HTERT RPE-1 (cell line): ENCODE results near the gene SHISA6.

ENCODE experiments used
- in situ Hi-C: fragments of 300-500 bp; cut with MboI; formaldehyde crosslinking; loops from 4 replicates; pipeline ENCODE4 v1.14.3; 2020; ENCODE audit warnings: low sequenced_read_pairs

The SHISA6 gene

GRCh38 chr17:11438673-11439072, 197.7 kb downstream of the SHISA6 start:
- in situ Hi-C loops = no loop called here

GRCh38 chr17:11441004-11441403, 200.0 kb downstream of the SHISA6 start:
- in situ Hi-C loops = no loop called here

- in situ Hi-C loops = no loop called here
These were observed 205.3 kb downstream of the SHISA6 start for GRCh38 chr17:11446316-11446715.

GRCh38 chr17:11454096-11454495, 213.1 kb downstream of the SHISA6 start:
- in situ Hi-C loops = no loop called here

GRCh38 chr17:11458279-11458678, 217.3 kb downstream of the SHISA6 start:
- in situ Hi-C loops = no loop called here

GRCh38 chr17:11459861-11460331, 218.9 kb downstream of the SHISA6 start:
- in situ Hi-C loops = no loop called here

DNA sequence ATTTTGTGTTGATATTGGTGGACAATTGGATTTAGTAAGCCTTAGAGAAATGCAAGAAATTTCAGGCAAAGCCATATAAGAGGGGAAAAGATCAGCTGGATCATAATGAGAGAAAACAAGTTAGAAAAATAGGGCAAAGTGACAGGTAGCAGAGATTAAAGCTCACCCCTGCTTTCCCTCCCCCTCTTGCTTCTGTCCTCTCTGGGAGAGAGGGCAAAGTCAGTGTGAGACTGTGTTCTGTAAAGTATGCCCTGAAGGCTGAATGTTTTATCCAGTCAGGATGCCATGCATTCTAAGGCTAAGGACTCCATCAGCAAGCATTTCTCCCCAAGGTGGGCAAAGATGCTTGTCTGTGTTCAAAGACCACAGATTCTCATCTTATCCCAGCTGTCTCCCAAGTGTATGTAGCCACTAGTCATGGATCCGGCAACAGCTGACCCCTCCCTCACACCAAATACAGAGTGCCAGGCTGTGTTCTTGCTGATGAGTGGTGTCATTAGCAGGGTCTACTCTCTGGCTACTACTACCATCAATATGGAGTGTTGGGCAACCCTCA, 221.1 kb downstream of the SHISA6 start:
- in situ Hi-C loops = no loop called here

- in situ Hi-C loops = no loop called here
These were observed 226.6 kb downstream of the SHISA6 start for GRCh38 chr17:11467639-11468038.

GRCh38 chr17:11485336-11486100, 244.5 kb downstream of the SHISA6 start:
- in situ Hi-C loops = no loop called here

- in situ Hi-C loops = no loop called here
These were observed 245.3 kb downstream of the SHISA6 start for GRCh38 chr17:11486101-11486867.

DNA sequence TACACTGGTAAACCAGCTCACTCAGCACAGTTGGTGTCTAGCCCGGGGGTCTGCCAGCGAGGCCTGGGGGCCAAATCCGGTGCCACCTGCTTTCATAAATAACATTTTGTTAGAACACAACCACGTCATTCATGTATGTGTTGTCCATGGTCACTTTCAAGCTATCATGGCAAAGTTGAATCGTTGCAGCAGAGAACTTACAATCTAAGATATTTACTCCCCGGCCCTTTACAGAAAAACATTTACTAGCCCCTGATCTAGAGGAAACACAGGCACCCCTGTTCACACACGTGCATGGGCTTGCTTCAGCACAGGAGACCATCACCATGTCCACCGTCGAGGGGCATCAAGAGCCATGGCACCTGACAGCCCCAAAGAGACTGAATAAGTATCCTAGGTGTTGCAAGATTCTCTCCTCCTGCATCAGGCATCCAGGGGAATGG, 245.9 kb downstream of the SHISA6 start:
- in situ Hi-C loops = no loop called here

- in situ Hi-C loops = no loop called here
These were observed 246.5 kb downstream of the SHISA6 start for GRCh38 chr17:11487469-11487868.

GRCh38 chr17:11488407-11488806, 247.4 kb downstream of the SHISA6 start:
- in situ Hi-C loops = no loop called here

DNA sequence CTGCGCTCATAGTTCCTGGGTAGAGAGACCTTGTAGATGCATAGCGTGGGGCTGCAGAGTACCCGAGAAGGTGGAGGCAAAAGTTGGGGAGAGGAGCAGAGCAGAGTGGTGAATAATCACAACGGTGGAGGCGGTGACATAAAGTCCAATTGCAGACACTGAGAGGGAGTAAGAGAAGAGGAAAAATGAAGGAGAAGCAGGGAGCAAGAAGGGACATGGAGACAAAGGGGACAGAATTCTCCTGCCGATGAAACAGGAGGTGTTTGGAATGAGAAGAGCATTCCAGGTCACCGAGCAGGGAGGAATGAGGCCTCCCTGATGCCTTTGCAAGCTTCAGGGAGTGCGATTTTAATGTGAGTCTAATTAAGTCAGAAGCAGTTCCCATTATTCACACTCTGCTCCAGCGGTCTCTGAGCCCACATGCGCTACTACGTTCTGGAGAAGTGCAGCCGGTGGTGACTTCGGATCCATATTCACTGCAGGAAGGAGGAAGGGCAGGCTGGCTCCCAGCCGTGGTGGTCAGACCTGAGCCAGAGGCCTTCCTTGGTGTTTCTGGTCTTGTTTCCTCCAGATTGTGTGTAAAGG, 249.2 kb downstream of the SHISA6 start:
- in situ Hi-C loops = no loop called here

- in situ Hi-C loops = no loop called here
These were observed 251.5 kb downstream of the SHISA6 start for GRCh38 chr17:11492511-11492910.

GRCh38 chr17:11493936-11494335, 252.9 kb downstream of the SHISA6 start:
- in situ Hi-C loops = no loop called here

GRCh38 chr17:11495613-11496012, 254.6 kb downstream of the SHISA6 start:
- in situ Hi-C loops = no loop called here

GRCh38 chr17:11499881-11500280, 258.9 kb downstream of the SHISA6 start:
- in situ Hi-C loops = no loop called here

GRCh38 chr17:11503308-11504035, 262.5 kb downstream of the SHISA6 start:
- in situ Hi-C loops = no loop called here

GRCh38 chr17:11506635-11507034, 265.6 kb downstream of the SHISA6 start:
- in situ Hi-C loops = no loop called here

DNA sequence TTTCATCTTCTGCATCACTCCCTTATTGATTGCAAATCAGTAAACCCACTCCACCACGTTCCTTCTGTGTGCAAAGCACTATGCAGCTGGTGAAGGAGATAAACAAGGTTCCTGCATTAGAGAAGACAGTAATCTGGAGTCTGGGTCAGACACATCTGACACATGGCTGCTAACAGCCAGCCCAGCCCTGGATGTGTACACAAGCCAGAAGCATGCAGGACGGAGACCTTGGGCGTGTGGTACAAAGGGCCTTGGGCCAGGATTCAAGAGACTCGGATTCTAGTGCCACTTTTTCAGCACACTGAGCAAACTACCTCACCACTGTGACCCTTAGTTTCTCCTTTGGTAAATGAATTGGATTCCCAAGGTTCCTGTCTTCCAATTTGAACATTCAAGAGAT, 270.7 kb downstream of the SHISA6 start:
- in situ Hi-C loops = no loop called here
